Thymus (tissue), 11 donors: ENCODE data around the gene SNAPC1. TPM values are rescaled to one million over a fixed set of nuclear protein-coding genes. Genes with fewer than 3 reads are reported as not detected.
A peak's percentile ranks its signal among the peaks of the same experiment; 100 is the strongest.

Experiments
- DNase-seq, 9 donors: peaks; one replicate each; pipeline ENCODE4 v3.0.0-alpha.2; 2013; ENCODE audit warnings: low spot score in 9 of 9, low read depth in 6 of 9, missing footprints in 1 of 9
- H3K27ac ChIP-seq, 2 donors: one replicate each; pipeline ENCODE4 v1.5.1; 2013; ENCODE audit warnings: control low read depth in 1 of 2, low read depth in 1 of 2, low read length in 1 of 2, mild to moderate bottlenecking in 1 of 2, moderate library complexity in 1 of 2
- H3K27me3 ChIP-seq, 2 donors: one replicate each; pipeline ENCODE4 v1.5.1; 2013; ENCODE audit warnings: low read length in 1 of 2; ENCODE audit not compliant: control insufficient read depth in 2 of 2, insufficient read depth in 1 of 2
- H3K36me3 ChIP-seq, 2 donors: one replicate each; pipeline ENCODE4 v1.5.1; 2013; ENCODE audit warnings: low read length in 1 of 2, mild to moderate bottlenecking in 1 of 2, moderate library complexity in 1 of 2; ENCODE audit not compliant: control insufficient read depth in 2 of 2, insufficient read depth in 2 of 2
- H3K4me1 ChIP-seq, 2 donors: one replicate each; pipeline ENCODE4 v1.5.1; 2013; ENCODE audit warnings: low read length in 2 of 2; ENCODE audit not compliant: control insufficient read depth in 2 of 2, insufficient read depth in 2 of 2
- H3K4me3 ChIP-seq, 2 donors: one replicate each; pipeline ENCODE4 v1.5.1; 2013; ENCODE audit warnings: low read length in 2 of 2, control low read depth in 1 of 2, mild to moderate bottlenecking in 1 of 2
- H3K9me3 ChIP-seq, 2 donors: one replicate each; pipeline ENCODE4 v1.5.1; 2013; ENCODE audit warnings: low read length in 1 of 2, mild to moderate bottlenecking in 1 of 2; ENCODE audit not compliant: control insufficient read depth in 2 of 2, insufficient read depth in 1 of 2
- WGBS: extraction: QIAGEN DNeasy Blood & Tissue Kit; methylation state at CpG from one replicate; pipeline ENCODE4 v1.1.7; 2013; 5-methylcytosine and 5-hydroxymethylcytosine counted together
- polyA plus RNA-seq: library from polyadenylated mRNA; stranded (reverse); fragments of 200-250 nt; gene quantifications from one replicate; pipeline ENCODE4 v1.2.3, GENCODE V29; 2013
- total RNA-seq: library from RNA; stranded (reverse); fragments of 120-200 nt; gene quantifications from one replicate; pipeline ENCODE4 v1.2.4, GENCODE V29; 2013
- donor health status: healthy.

The SNAPC1 gene
- total and polyA plus RNA-seq, 2 donors = 9.6 to 11.8 TPM

DNA sequence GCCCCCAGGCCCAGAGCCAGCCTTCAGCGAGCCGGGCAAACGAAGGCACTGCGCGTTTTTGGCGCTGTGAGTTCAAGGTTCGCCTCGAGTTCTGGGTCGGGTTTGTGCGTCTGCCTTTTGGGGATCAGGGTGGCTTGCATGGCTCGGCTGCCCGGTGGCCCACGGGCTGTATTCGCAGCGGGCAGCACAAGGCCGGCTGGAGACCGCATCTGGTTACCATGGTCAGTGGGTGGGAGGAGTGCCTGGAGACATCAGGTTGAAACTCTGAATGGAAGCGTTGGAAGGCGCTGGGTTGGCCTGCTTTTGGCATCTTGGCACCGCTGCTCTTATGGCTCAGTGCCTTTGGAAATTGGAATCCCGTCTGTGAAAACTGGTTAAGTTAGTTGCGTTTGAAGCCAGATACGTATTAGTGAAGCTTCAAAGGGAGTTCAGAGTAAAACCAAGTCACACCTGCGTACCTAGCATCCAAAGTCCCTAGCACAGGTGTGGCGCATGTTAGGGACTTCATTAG lies 50.9 kb downstream of the SNAPC1 start:
- Histone ChIP-seq H3K27me3 (peaks cover 43 to 62% of the 10 kb centered on the region in 2 donors), H3K27ac (no peak overlapping the region), H3K4me1 (peaks cover 0 to 3% of the 10 kb centered on the region in 2 donors), H3K4me3 (peak overlapping the region in 1 of 2 donors; percentile 55), H3K9me3 (no peaks in the 10 kb centered on the region), H3K36me3 (no peaks in the 10 kb centered on the region)
- 24% methylated on average over 25 of the region's 25 CpGs for WGBS
- DNase-seq = no peak

GRCh38 chr14:61822458-61822857 lies 60.2 kb downstream of the SNAPC1 start:
- H3K4me1 ChIP-seq = no peaks in the 10 kb centered on the region
- DNase-seq = no peak
- H3K4me3 ChIP-seq = no peak overlapping the region
- no peak overlapping the region for H3K27ac ChIP-seq
- 97% methylated on average over 2 of the region's 2 CpGs for WGBS
- H3K36me3 ChIP-seq = no peaks in the 10 kb centered on the region
- no peaks in the 10 kb centered on the region for H3K9me3 ChIP-seq
- H3K27me3 ChIP-seq = peaks cover 0 to 7% of the 10 kb centered on the region in 2 donors

- Histone ChIP-seq H3K36me3 (no peaks in the 10 kb centered on the region), H3K4me3 (no peak overlapping the region), H3K9me3 (no peaks in the 10 kb centered on the region), H3K27ac (no peak overlapping the region), H3K27me3 (peaks cover 0 to 2% of the 10 kb centered on the region in 2 donors), H3K4me1 (no peaks in the 10 kb centered on the region)
- DNase-seq = no peak
- WGBS = 91% methylated on average over 3 of the region's 3 CpGs
These were observed 70.6 kb downstream of the SNAPC1 start for GRCh38 chr14:61832783-61833182.

- Histone ChIP-seq H3K27me3 (peaks cover 0 to 2% of the 10 kb centered on the region in 2 donors), H3K36me3 (no peaks in the 10 kb centered on the region), H3K4me3 (no peak overlapping the region), H3K27ac (no peak overlapping the region), H3K4me1 (no peaks in the 10 kb centered on the region), H3K9me3 (no peaks in the 10 kb centered on the region)
- WGBS = 94% methylated on average over 3 of the region's 3 CpGs
- no peak for DNase-seq
These were observed 74.0 kb downstream of the SNAPC1 start for GRCh38 chr14:61836184-61836583.

- Histone ChIP-seq H3K27ac (no peak overlapping the region), H3K36me3 (no peaks in the 10 kb centered on the region), H3K4me3 (no peak overlapping the region), H3K9me3 (no peaks in the 10 kb centered on the region), H3K4me1 (no peaks in the 10 kb centered on the region), H3K27me3 (peaks cover 0 to 2% of the 10 kb centered on the region in 2 donors)
- no peak for DNase-seq
- WGBS = 95% methylated on average over 1 of the region's 1 CpG
These were observed 74.6 kb downstream of the SNAPC1 start for GRCh38 chr14:61836807-61837206.

DNA sequence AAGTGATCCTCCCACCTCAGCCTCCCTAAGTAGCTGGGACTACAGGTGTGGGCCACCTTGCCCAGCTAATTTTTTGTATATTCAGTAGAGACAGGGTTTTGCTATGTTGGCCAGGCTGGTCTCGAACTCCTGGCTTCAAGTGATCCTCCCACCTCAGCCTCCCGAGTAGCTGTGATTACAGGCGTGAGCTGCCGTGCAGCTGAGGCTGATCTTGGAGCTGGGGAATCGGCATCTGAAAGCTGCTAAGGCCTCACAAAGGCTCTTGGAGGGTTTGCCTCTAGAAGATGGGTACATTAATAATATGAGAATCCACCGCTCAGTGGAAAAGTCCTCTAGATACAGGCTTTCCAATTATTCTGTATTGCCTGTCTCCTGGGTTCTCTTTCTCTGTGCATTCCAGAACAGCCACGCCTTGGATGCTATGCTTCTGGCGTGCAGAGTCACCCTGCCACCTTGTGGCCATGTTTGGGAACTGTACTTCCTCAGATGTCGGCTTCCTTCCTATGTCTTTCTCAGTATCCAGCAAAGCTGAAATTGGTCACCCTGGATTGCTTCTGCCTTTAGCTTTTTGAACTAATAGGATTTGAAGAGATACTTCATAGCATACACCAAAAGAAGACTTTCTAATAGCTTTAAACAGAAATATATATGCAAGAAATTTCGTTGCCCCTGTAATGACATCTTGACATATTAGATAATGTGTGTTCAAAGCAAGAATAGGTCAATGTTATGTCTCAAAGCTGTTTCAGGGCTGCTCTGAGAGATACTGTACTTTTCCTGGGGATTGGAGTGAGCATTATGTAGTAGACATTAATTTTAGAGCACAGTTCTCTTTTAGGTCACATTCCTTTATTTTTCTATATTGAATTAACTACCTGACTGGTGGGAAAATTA lies 75.4 kb downstream of the SNAPC1 start:
- H3K36me3 ChIP-seq = no peaks in the 10 kb centered on the region
- no peaks in the 10 kb centered on the region for H3K4me1 ChIP-seq
- no peak overlapping the region for H3K4me3 ChIP-seq
- H3K27ac ChIP-seq = no peak overlapping the region
- no peaks in the 10 kb centered on the region for H3K9me3 ChIP-seq
- DNase-seq = peak; percentile 47 to 87 (median 68)
- WGBS = 52% methylated on average over 10 of the region's 10 CpGs
- H3K27me3 ChIP-seq = no peaks in the 10 kb centered on the region

DNA sequence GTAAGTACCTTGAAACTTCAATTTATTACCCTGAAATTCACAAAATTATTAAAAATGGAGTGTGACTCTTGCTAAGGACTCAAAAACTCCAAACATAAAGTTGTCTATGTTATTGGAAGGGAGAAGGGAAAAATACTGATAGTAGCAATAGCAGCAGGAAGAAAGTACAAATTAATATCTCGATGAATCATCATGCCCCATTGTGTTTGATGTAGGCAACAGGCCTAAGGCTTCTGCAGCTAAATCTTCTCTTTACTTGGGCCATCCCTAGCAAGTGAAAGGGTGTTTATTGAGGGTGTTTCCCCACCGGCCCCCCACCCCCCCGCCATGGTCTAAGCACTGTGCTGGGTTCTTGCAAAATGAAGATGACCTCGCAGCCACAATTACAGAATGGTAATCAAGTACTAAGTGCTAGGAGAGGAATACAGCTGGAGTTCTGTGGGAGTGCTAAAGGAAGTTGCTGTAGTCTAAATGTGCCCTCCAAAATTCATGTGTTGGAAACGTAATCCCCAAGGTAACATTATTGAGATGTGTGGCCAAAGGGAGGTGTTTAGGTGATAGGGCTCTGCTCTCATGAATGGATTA lies 76.5 kb downstream of the SNAPC1 start:
- 91% methylated on average over 5 of the region's 5 CpGs for WGBS
- no peaks in the 10 kb centered on the region for H3K36me3 ChIP-seq

DNA sequence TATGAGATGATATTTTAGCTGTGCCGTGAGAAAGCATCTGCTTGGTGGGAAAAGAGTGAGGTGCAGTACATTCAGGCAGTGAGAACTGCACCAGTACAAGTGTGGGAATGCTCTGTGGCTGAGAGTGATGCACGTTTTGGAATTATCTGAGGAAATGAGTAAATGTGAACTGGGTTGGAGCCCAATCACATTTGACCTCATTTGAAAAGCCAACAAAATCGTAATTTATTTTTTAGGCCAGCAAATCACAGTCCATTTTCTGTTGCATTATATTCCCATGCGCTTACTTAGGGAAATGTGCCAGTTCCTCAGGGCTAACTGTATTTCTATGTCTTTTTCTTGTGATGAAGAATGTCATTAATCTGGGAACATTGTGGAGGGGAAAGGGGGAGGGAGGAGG lies 77.3 kb downstream of the SNAPC1 start:
- H3K4me1 ChIP-seq = no peaks in the 10 kb centered on the region
- H3K9me3 ChIP-seq = no peaks in the 10 kb centered on the region
- H3K27me3 ChIP-seq = no peaks in the 10 kb centered on the region
- no peak overlapping the region for H3K4me3 ChIP-seq
- no peak overlapping the region for H3K27ac ChIP-seq
- no peak for DNase-seq
- 90% methylated on average over 4 of the region's 4 CpGs for WGBS
- H3K36me3 ChIP-seq = no peaks in the 10 kb centered on the region

More for the DNA sequence above, 76.5 kb downstream of the SNAPC1 start:
- DNase-seq = no peak
- Histone ChIP-seq H3K27ac (no peak overlapping the region), H3K4me3 (no peak overlapping the region), H3K4me1 (no peaks in the 10 kb centered on the region), H3K27me3 (no peaks in the 10 kb centered on the region), H3K9me3 (no peaks in the 10 kb centered on the region)

GRCh38 chr14:61841145-61841544 lies 78.9 kb downstream of the SNAPC1 start:
- no peak for DNase-seq
- Histone ChIP-seq H3K4me1 (no peaks in the 10 kb centered on the region), H3K4me3 (no peak overlapping the region), H3K9me3 (no peaks in the 10 kb centered on the region), H3K36me3 (no peaks in the 10 kb centered on the region), H3K27ac (no peak overlapping the region), H3K27me3 (no peaks in the 10 kb centered on the region)
